Memory B cell (primary cell): Measurements from ENCODE around the gene ACBD6.

Source experiments
- ATAC-seq: fragments of 150-1000 bp; cut with Tn5 transposase; 2 replicates; pipeline ENCODE4 v1.10.0; 2021; ENCODE audit warnings: low read depth, mild to moderate bottlenecking, moderate library complexity
- DNase-seq, 2 donors: peaks; one replicate each; pipeline ENCODE4 v3.0.0; 2022; ENCODE audit warnings: low spot score in 2 of 2
- H3K27ac Mint-ChIP-seq: one replicate; pipeline ENCODE4 v1.8.0; 2022; ENCODE audit warnings: mild to moderate bottlenecking, moderate library complexity, mixed read lengths
- H3K27me3 Mint-ChIP-seq: one replicate; pipeline ENCODE4 v1.8.0; 2022; ENCODE audit warnings: mixed read lengths
- H3K36me3 Mint-ChIP-seq: one replicate; pipeline ENCODE4 v1.8.0; 2022; ENCODE audit warnings: mild to moderate bottlenecking, mixed read lengths
- H3K4me1 Mint-ChIP-seq: one replicate; pipeline ENCODE4 v1.8.0; 2022; ENCODE audit warnings: mixed read lengths
- H3K4me3 Mint-ChIP-seq: one replicate; pipeline ENCODE4 v1.8.0; 2022; ENCODE audit warnings: mild to moderate bottlenecking, moderate library complexity, mixed read lengths
- H3K9me3 Mint-ChIP-seq: one replicate; pipeline ENCODE4 v1.8.0; 2022; ENCODE audit warnings: mixed read lengths

Gene ACBD6

GRCh38 chr1:180397175-180397574, 105.2 kb downstream of the ACBD6 start:
- peaks cover 45% of the 10 kb centered on the region for H3K36me3 Mint-ChIP-seq
- no peak overlapping the region for H3K4me3 Mint-ChIP-seq
- no peak for ATAC-seq

GRCh38 chr1:180392427-180393145, 109.8 kb downstream of the ACBD6 start:
- peaks cover 5% of the 10 kb centered on the region for H3K4me1 Mint-ChIP-seq
- no peak overlapping the region for H3K27ac Mint-ChIP-seq

More at GRCh38 chr1:180397175-180397574, 105.2 kb downstream of the ACBD6 start:
- peaks cover 8% of the 10 kb centered on the region for H3K4me1 Mint-ChIP-seq
- peaks cover 11% of the 10 kb centered on the region for H3K9me3 Mint-ChIP-seq
- DNase-seq, result no peak
- no peak overlapping the region for H3K27ac Mint-ChIP-seq
- H3K27me3 Mint-ChIP-seq, result no peaks in the 10 kb centered on the region

GRCh38 chr1:180392020-180392419, 110.4 kb downstream of the ACBD6 start:
- H3K27me3 Mint-ChIP-seq, result no peaks in the 10 kb centered on the region
- DNase-seq (no peak), ATAC-seq (no peak)
- H3K9me3 Mint-ChIP-seq, result peaks cover 11% of the 10 kb centered on the region
- peaks cover 5% of the 10 kb centered on the region for H3K4me1 Mint-ChIP-seq
- no peak overlapping the region for H3K4me3 Mint-ChIP-seq
- H3K27ac Mint-ChIP-seq, result no peak overlapping the region
- peaks cover 54% of the 10 kb centered on the region for H3K36me3 Mint-ChIP-seq

More at GRCh38 chr1:180392427-180393145, 109.8 kb downstream of the ACBD6 start:
- H3K9me3 Mint-ChIP-seq, result peaks cover 11% of the 10 kb centered on the region
- DNase-seq (no peak), ATAC-seq (no peak)
- H3K36me3 Mint-ChIP-seq, result peaks cover 54% of the 10 kb centered on the region
- no peaks in the 10 kb centered on the region for H3K27me3 Mint-ChIP-seq
- no peak overlapping the region for H3K4me3 Mint-ChIP-seq

- DNase-seq, result no peak
- peaks cover 51% of the 10 kb centered on the region for H3K36me3 Mint-ChIP-seq
- no peaks in the 10 kb centered on the region for H3K27me3 Mint-ChIP-seq
- no peak overlapping the region for H3K27ac Mint-ChIP-seq
- ATAC-seq, result no peak
- peaks cover 3% of the 10 kb centered on the region for H3K4me1 Mint-ChIP-seq
- peaks cover 17% of the 10 kb centered on the region for H3K9me3 Mint-ChIP-seq
- H3K4me3 Mint-ChIP-seq, result no peak overlapping the region
Observed at GRCh38 chr1:180387413-180387812, 115.0 kb downstream of the ACBD6 start.

- H3K4me1 Mint-ChIP-seq, result peaks cover 3% of the 10 kb centered on the region
- H3K36me3 Mint-ChIP-seq, result peaks cover 54% of the 10 kb centered on the region
- H3K9me3 Mint-ChIP-seq, result peaks cover 20% of the 10 kb centered on the region
- ATAC-seq (no peak), DNase-seq (no peak)
- no peak overlapping the region for H3K4me3 Mint-ChIP-seq
- H3K27ac Mint-ChIP-seq, result no peak overlapping the region
- no peaks in the 10 kb centered on the region for H3K27me3 Mint-ChIP-seq
Observed at GRCh38 chr1:180386745-180387367, 115.5 kb downstream of the ACBD6 start.

- Mint-ChIP-seq H3K27ac (no peak overlapping the region), H3K4me3 (no peak overlapping the region), H3K27me3 (no peaks in the 10 kb centered on the region), H3K4me1 (peaks cover 3% of the 10 kb centered on the region), H3K9me3 (peaks cover 23% of the 10 kb centered on the region), H3K36me3 (peaks cover 49% of the 10 kb centered on the region)
- DNase-seq (no peak), ATAC-seq (no peak)
Observed at GRCh38 chr1:180385144-180385543, 117.2 kb downstream of the ACBD6 start.

- H3K4me3 Mint-ChIP-seq, result no peak overlapping the region
- peaks cover 55% of the 10 kb centered on the region for H3K36me3 Mint-ChIP-seq
- no peak for ATAC-seq
- DNase-seq, result no peak
- H3K27ac Mint-ChIP-seq, result no peak overlapping the region
- peaks cover 28% of the 10 kb centered on the region for H3K9me3 Mint-ChIP-seq
- H3K27me3 Mint-ChIP-seq, result no peaks in the 10 kb centered on the region
- peaks cover 3% of the 10 kb centered on the region for H3K4me1 Mint-ChIP-seq
Observed at GRCh38 chr1:180384286-180385005, 117.9 kb downstream of the ACBD6 start.

- Mint-ChIP-seq H3K4me1 (peaks cover 3% of the 10 kb centered on the region), H3K27me3 (no peaks in the 10 kb centered on the region), H3K4me3 (no peak overlapping the region), H3K27ac (no peak overlapping the region), H3K36me3 (peaks cover 63% of the 10 kb centered on the region), H3K9me3 (peaks cover 31% of the 10 kb centered on the region)
- DNase-seq (no peak), ATAC-seq (no peak)
Observed at GRCh38 chr1:180382326-180383115, 119.9 kb downstream of the ACBD6 start.

- Mint-ChIP-seq H3K27ac (no peak overlapping the region), H3K27me3 (no peaks in the 10 kb centered on the region), H3K4me3 (no peak overlapping the region), H3K9me3 (peaks cover 33% of the 10 kb centered on the region), H3K36me3 (peaks cover 65% of the 10 kb centered on the region), H3K4me1 (peaks cover 5% of the 10 kb centered on the region)
- DNase-seq, result no peak
- no peak for ATAC-seq
Observed at GRCh38 chr1:180381184-180381580, 121.2 kb downstream of the ACBD6 start.

- H3K36me3 Mint-ChIP-seq, result peaks cover 67% of the 10 kb centered on the region
- peaks cover 34% of the 10 kb centered on the region for H3K9me3 Mint-ChIP-seq
- H3K27ac Mint-ChIP-seq, result no peak overlapping the region
- DNase-seq, result no peak
- no peak overlapping the region for H3K4me3 Mint-ChIP-seq
- peaks cover 6% of the 10 kb centered on the region for H3K4me1 Mint-ChIP-seq
- ATAC-seq, result no peak
- H3K27me3 Mint-ChIP-seq, result no peaks in the 10 kb centered on the region
Observed at GRCh38 chr1:180380259-180381183, 121.9 kb downstream of the ACBD6 start.

- Mint-ChIP-seq H3K27ac (no peak overlapping the region), H3K9me3 (peaks cover 16% of the 10 kb centered on the region), H3K27me3 (no peaks in the 10 kb centered on the region), H3K36me3 (peaks cover 40% of the 10 kb centered on the region), H3K4me1 (peaks cover 4% of the 10 kb centered on the region), H3K4me3 (no peak overlapping the region)
- no peak for ATAC-seq
- no peak for DNase-seq
Observed at GRCh38 chr1:180376800-180377199, 125.6 kb downstream of the ACBD6 start.

- peaks cover 4% of the 10 kb centered on the region for H3K4me1 Mint-ChIP-seq
- DNase-seq, result no peak
- ATAC-seq, result no peak
- H3K27me3 Mint-ChIP-seq, result no peaks in the 10 kb centered on the region
- no peak overlapping the region for H3K27ac Mint-ChIP-seq
- peaks cover 16% of the 10 kb centered on the region for H3K9me3 Mint-ChIP-seq
- peaks cover 39% of the 10 kb centered on the region for H3K36me3 Mint-ChIP-seq
- no peak overlapping the region for H3K4me3 Mint-ChIP-seq
Observed at GRCh38 chr1:180376253-180376652, 126.1 kb downstream of the ACBD6 start.

GRCh38 chr1:180372728-180373127, 129.6 kb downstream of the ACBD6 start:
- H3K36me3 Mint-ChIP-seq, result peaks cover 26% of the 10 kb centered on the region
- H3K27me3 Mint-ChIP-seq, result no peaks in the 10 kb centered on the region
- peaks cover 11% of the 10 kb centered on the region for H3K9me3 Mint-ChIP-seq
- DNase-seq (no peak), ATAC-seq (no peak)
- H3K27ac Mint-ChIP-seq, result no peak overlapping the region
- H3K4me3 Mint-ChIP-seq, result no peak overlapping the region
- peaks cover 4% of the 10 kb centered on the region for H3K4me1 Mint-ChIP-seq
